ENCODE results near the gene MTX1.

The MTX1 gene

GRCh38 chr1:155179112-155180031 lies 29.1 kb upstream of the MTX1 start:
- H2AFZ ChIP-seq (ENCODE audit: insufficient read depth, low read length, poor library complexity) = no peak overlapping the region
- H3K79me1 ChIP-seq (ENCODE audit: low read length) = no peaks in the 10 kb centered on the region
- H3K4ac ChIP-seq (ENCODE audit: low read depth, low read length) = no peak overlapping the region
- H3K18ac ChIP-seq (ENCODE audit: low read length) = no peak overlapping the region
- no peak overlapping the region for H4K8ac ChIP-seq (ENCODE audit: low read depth, low read length)
- no peak overlapping the region for H4K12ac ChIP-seq (ENCODE audit: low read depth, low read length)
- H3K4me1 ChIP-seq (ENCODE audit: control insufficient read depth in 1 of 2, insufficient read depth in 2 of 2, low read length in 2 of 2) = peaks cover 6 to 8% of the 10 kb centered on the region in 2 experiments
- no peak overlapping the region for H2BK120ac ChIP-seq (ENCODE audit: insufficient read depth, low read length, poor library complexity)
- no peaks in the 10 kb centered on the region for H3K36me3 ChIP-seq (ENCODE audit: control insufficient read depth in 1 of 2, insufficient read depth in 2 of 2, low read length in 2 of 2)
- H3K9ac ChIP-seq (ENCODE audit: low read length) = no peak overlapping the region
- no peak overlapping the region for H2BK5ac ChIP-seq (ENCODE audit: low read depth, low read length, poor library complexity)
- H3K27ac ChIP-seq (ENCODE audit: low read depth, low read length) = no peak overlapping the region
- H3K27me3 ChIP-seq (ENCODE audit: insufficient read depth, low read length) = no peaks in the 10 kb centered on the region
- no peak overlapping the region for H3K4me2 ChIP-seq (ENCODE audit: low read length)
- no peak overlapping the region for H3K23ac ChIP-seq (ENCODE audit: low read length)
- H3K9me3 ChIP-seq (ENCODE audit: insufficient read depth, low read depth, low read length) = no peaks in the 10 kb centered on the region
- H2BK12ac ChIP-seq (ENCODE audit: low read length) = no peak overlapping the region
- no peak overlapping the region for H4K91ac ChIP-seq (ENCODE audit: low read depth, low read length)
- H3K4me3 ChIP-seq (ENCODE audit: low read depth, low read length) = no peak overlapping the region
- WGBS (ENCODE audit: extremely low coverage, insufficient coverage, insufficient read length) = no CpG with 5 or more reads among the region's 31 CpGs
- no peak overlapping the region for H2AK5ac ChIP-seq (ENCODE audit: low read length)
- DNase-seq = no peak
- H3K79me2 ChIP-seq (ENCODE audit: control insufficient read depth, insufficient read depth, low read length, poor library complexity) = no peaks in the 10 kb centered on the region
- no peak overlapping the region for H3K14ac ChIP-seq (ENCODE audit: low read length)

GRCh38 chr1:155181371-155182051 lies 27.0 kb upstream of the MTX1 start:
- H4K12ac ChIP-seq (ENCODE audit: low read depth, low read length) = no peak overlapping the region
- H4K8ac ChIP-seq (ENCODE audit: low read depth, low read length) = no peak overlapping the region

DNA sequence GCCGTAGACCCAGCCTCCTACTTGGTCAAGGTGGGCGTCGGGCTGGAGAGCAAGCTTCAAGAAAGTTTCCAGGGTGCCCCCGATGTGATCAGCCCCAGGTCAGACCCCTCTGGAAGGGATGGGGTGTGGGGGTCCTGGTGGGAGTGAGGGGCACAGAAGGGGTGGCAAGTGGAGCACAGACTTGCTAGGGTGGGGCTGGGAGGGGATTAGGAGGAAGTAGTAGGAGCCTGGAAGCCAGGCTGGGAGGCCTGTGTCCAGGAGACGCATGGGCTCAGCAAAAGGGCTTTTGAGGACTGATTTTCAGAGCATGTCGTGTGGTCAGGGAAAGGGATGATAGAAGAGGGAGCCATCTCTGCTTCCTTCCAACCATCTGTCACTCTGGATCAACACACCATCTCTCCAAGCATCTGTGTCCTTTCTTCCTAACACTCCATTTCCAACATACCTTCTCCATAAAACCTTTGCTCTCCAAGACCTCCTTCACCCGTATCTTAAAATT lies 26.4 kb upstream of the MTX1 start:
- no peak overlapping the region for H3K14ac ChIP-seq (ENCODE audit: low read length)
- no peak overlapping the region for H2BK120ac ChIP-seq (ENCODE audit: insufficient read depth, low read length, poor library complexity)
- H4K12ac ChIP-seq (ENCODE audit: low read depth, low read length) = no peak overlapping the region
- no peaks in the 10 kb centered on the region for H3K79me2 ChIP-seq (ENCODE audit: control insufficient read depth, insufficient read depth, low read length, poor library complexity)
- no peak overlapping the region for H3K9ac ChIP-seq (ENCODE audit: low read length)
- H3K4me3 ChIP-seq (ENCODE audit: low read depth, low read length) = no peak overlapping the region
- H3K27me3 ChIP-seq (ENCODE audit: insufficient read depth, low read length) = no peaks in the 10 kb centered on the region
- H2AK5ac ChIP-seq (ENCODE audit: low read length) = no peak overlapping the region
- H3K36me3 ChIP-seq (ENCODE audit: control insufficient read depth in 1 of 2, insufficient read depth in 2 of 2, low read length in 2 of 2) = no peaks in the 10 kb centered on the region
- H2BK12ac ChIP-seq (ENCODE audit: low read length) = no peak overlapping the region
- no peak overlapping the region for H3K23ac ChIP-seq (ENCODE audit: low read length)
- no peak overlapping the region for H3K4ac ChIP-seq (ENCODE audit: low read depth, low read length)
- no peak overlapping the region for H3K27ac ChIP-seq (ENCODE audit: low read depth, low read length)
- no peak overlapping the region for H2BK5ac ChIP-seq (ENCODE audit: low read depth, low read length, poor library complexity)
- no peak overlapping the region for H4K8ac ChIP-seq (ENCODE audit: low read depth, low read length)
- H3K4me1 ChIP-seq (ENCODE audit: control insufficient read depth in 1 of 2, insufficient read depth in 2 of 2, low read length in 2 of 2) = peaks cover 1 to 7% of the 10 kb centered on the region in 2 experiments
- H3K9me3 ChIP-seq (ENCODE audit: insufficient read depth, low read depth, low read length) = no peaks in the 10 kb centered on the region
- H4K91ac ChIP-seq (ENCODE audit: low read depth, low read length) = no peak overlapping the region
- H3K4me2 ChIP-seq (ENCODE audit: low read length) = no peak overlapping the region
- H3K18ac ChIP-seq (ENCODE audit: low read length) = no peak overlapping the region
- DNase-seq = peak in 1 of 2 donors; percentile 9
- WGBS (ENCODE audit: extremely low coverage, insufficient coverage, insufficient read length) = 100% methylated on average over 1 of the region's 7 CpGs
- no peaks in the 10 kb centered on the region for H3K79me1 ChIP-seq (ENCODE audit: low read length)
- no peak overlapping the region for H2AFZ ChIP-seq (ENCODE audit: insufficient read depth, low read length, poor library complexity)

More at GRCh38 chr1:155181371-155182051, 27.0 kb upstream of the MTX1 start:
- Histone ChIP-seq H3K4me3 (ENCODE audit: low read depth, low read length) (no peak overlapping the region), H3K79me2 (ENCODE audit: control insufficient read depth, insufficient read depth, low read length, poor library complexity) (no peaks in the 10 kb centered on the region), H3K18ac (ENCODE audit: low read length) (no peak overlapping the region), H3K36me3 (ENCODE audit: control insufficient read depth in 1 of 2, insufficient read depth in 2 of 2, low read length in 2 of 2) (no peaks in the 10 kb centered on the region), H4K91ac (ENCODE audit: low read depth, low read length) (no peak overlapping the region), H2AFZ (ENCODE audit: insufficient read depth, low read length, poor library complexity) (no peak overlapping the region), H3K27ac (ENCODE audit: low read depth, low read length) (no peak overlapping the region), H3K14ac (ENCODE audit: low read length) (no peak overlapping the region), H2BK12ac (ENCODE audit: low read length) (no peak overlapping the region), H3K4me2 (ENCODE audit: low read length) (no peak overlapping the region), H3K4me1 (ENCODE audit: control insufficient read depth in 1 of 2, insufficient read depth in 2 of 2, low read length in 2 of 2) (peaks cover 6 to 12% of the 10 kb centered on the region in 2 experiments), H3K79me1 (ENCODE audit: low read length) (no peaks in the 10 kb centered on the region), H2BK120ac (ENCODE audit: insufficient read depth, low read length, poor library complexity) (no peak overlapping the region), H2BK5ac (ENCODE audit: low read depth, low read length, poor library complexity) (no peak overlapping the region), H2AK5ac (ENCODE audit: low read length) (no peak overlapping the region), H3K9me3 (ENCODE audit: insufficient read depth, low read depth, low read length) (no peaks in the 10 kb centered on the region), H3K9ac (ENCODE audit: low read length) (no peak overlapping the region), H3K27me3 (ENCODE audit: insufficient read depth, low read length) (no peaks in the 10 kb centered on the region), H3K23ac (ENCODE audit: low read length) (no peak overlapping the region), H3K4ac (ENCODE audit: low read depth, low read length) (no peak overlapping the region)
- DNase-seq = no peak
- no CpG with 5 or more reads among the region's 18 CpGs for WGBS (ENCODE audit: extremely low coverage, insufficient coverage, insufficient read length)

DNA sequence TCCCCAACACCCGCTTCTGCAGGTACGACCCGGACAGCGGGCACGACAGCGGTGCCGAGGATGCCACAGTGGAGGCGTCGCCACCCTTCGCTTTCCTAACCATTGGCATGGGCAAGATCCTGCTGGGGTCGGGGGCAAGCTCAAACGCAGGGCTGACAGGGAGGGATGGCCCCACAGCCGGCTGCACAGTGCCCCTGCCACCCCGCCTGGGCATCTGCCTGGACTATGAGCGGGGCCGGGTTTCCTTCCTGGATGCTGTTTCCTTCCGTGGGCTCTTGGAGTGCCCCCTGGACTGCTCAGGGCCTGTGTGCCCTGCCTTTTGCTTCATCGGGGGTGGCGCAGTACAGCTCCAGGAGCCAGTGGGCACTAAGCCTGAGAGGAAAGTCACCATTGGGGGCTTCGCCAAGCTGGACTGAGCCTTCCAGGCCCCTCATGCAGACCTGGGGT lies 24.7 kb upstream of the MTX1 start:
- Histone ChIP-seq H4K8ac (ENCODE audit: low read depth, low read length) (no peak overlapping the region), H3K27me3 (ENCODE audit: insufficient read depth, low read length) (no peaks in the 10 kb centered on the region), H3K4me3 (ENCODE audit: low read depth, low read length) (no peak overlapping the region), H4K91ac (ENCODE audit: low read depth, low read length) (no peak overlapping the region), H3K27ac (ENCODE audit: low read depth, low read length) (no peak overlapping the region), H3K23ac (ENCODE audit: low read length) (no peak overlapping the region), H3K9me3 (ENCODE audit: insufficient read depth, low read depth, low read length) (no peaks in the 10 kb centered on the region), H3K36me3 (ENCODE audit: control insufficient read depth in 1 of 2, insufficient read depth in 2 of 2, low read length in 2 of 2) (no peaks in the 10 kb centered on the region), H2AK5ac (ENCODE audit: low read length) (no peak overlapping the region), H3K18ac (ENCODE audit: low read length) (no peak overlapping the region), H3K9ac (ENCODE audit: low read length) (no peak overlapping the region), H3K79me1 (ENCODE audit: low read length) (no peaks in the 10 kb centered on the region), H2BK12ac (ENCODE audit: low read length) (no peak overlapping the region), H3K4ac (ENCODE audit: low read depth, low read length) (no peak overlapping the region), H3K79me2 (ENCODE audit: control insufficient read depth, insufficient read depth, low read length, poor library complexity) (no peaks in the 10 kb centered on the region), H2BK5ac (ENCODE audit: low read depth, low read length, poor library complexity) (no peak overlapping the region), H3K4me2 (ENCODE audit: low read length) (no peak overlapping the region), H4K12ac (ENCODE audit: low read depth, low read length) (no peak overlapping the region), H3K14ac (ENCODE audit: low read length) (no peak overlapping the region), H2BK120ac (ENCODE audit: insufficient read depth, low read length, poor library complexity) (no peak overlapping the region), H2AFZ (ENCODE audit: insufficient read depth, low read length, poor library complexity) (no peak overlapping the region), H3K4me1 (ENCODE audit: control insufficient read depth in 1 of 2, insufficient read depth in 2 of 2, low read length in 2 of 2) (peaks cover 0 to 4% of the 10 kb centered on the region in 2 experiments)
- DNase-seq = no peak
- 100% methylated on average over 1 of the region's 20 CpGs for WGBS (ENCODE audit: extremely low coverage, insufficient coverage, insufficient read length)
